HepG2 (cell line): ENCODE measurements around the gene DNASE2. TPM values are rescaled to one million over a fixed set of nuclear protein-coding genes. Genes with fewer than 3 reads are reported as not detected.

Experiments used
- CCAR2 ChIP-seq: fragments of 200-400 bp; formaldehyde crosslinking; optimal IDR thresholded peaks from 2 replicates; pipeline ENCODE3; 2018; ENCODE audit warnings: low read depth, mild to moderate bottlenecking, low read length, moderate library complexity
- E2F1 ChIP-seq: sonication (generic); formaldehyde crosslinking; IDR thresholded peaks from 2 replicates; pipeline ENCODE4 v1.5.0; 2020; ENCODE audit warnings: missing genetic modification reagents
- ETV6 ChIP-seq: sonication (generic); formaldehyde crosslinking; conservative IDR thresholded peaks from 2 replicates; pipeline ENCODE4 v1.4.0; 2020; ENCODE audit warnings: missing genetic modification reagents
- FOXP4 ChIP-seq: sonication (generic); formaldehyde crosslinking; IDR thresholded peaks from 2 replicates; pipeline ENCODE4 v1.4.0; 2020; ENCODE audit warnings: missing genetic modification reagents
- NFIB ChIP-seq: sonication (generic); formaldehyde crosslinking; IDR thresholded peaks from 2 replicates; pipeline ENCODE4 v1.9.0; 2021; ENCODE audit warnings: missing genetic modification reagents, mild to moderate bottlenecking, borderline replicate concordance
- PCBP1 ChIP-seq: fragments of 200-400 bp; formaldehyde crosslinking; IDR thresholded peaks from 2 replicates; pipeline ENCODE4 v1.6.1; 2017; ENCODE audit warnings: mild to moderate bottlenecking, low read depth, low read length, borderline replicate concordance
- ZNF33B ChIP-seq: sonication (generic); formaldehyde crosslinking; IDR thresholded peaks from 2 replicates; pipeline ENCODE4 v1.5.1; 2020; ENCODE audit warnings: mild to moderate bottlenecking, missing genetic modification reagents
- ZNF543 ChIP-seq: sonication (generic); formaldehyde crosslinking; IDR thresholded peaks from 2 replicates; pipeline ENCODE4 v1.4.0; 2020; ENCODE audit warnings: mild to moderate bottlenecking, missing genetic modification reagents
- ZNF562 ChIP-seq: sonication (generic); formaldehyde crosslinking; IDR thresholded peaks from 2 replicates; pipeline ENCODE4 v1.8.0; 2022; ENCODE audit warnings: missing genetic modification reagents, borderline replicate concordance
- polyA plus RNA-seq, 8 experiments: library from polyadenylated mRNA; depleted of rRNA in 3 of 8; stranded (reverse) in 7 of 8; unstranded in 1 of 8; fragments of >200 nt; fragmentation: Illumina TruSeq in 4 of 8; extraction: Trizol in 4 of 8; gene quantifications; 2 replicates each; pipeline versions ENCODE4 v1.2.1 to v1.2.3, GENCODE V29; 2011 to 2016; ENCODE audit warnings: low read depth in 4 of 8, missing spikeins in 1 of 8, mixed read lengths in 1 of 8; ENCODE audit not compliant: insufficient read depth in 1 of 8
- total RNA-seq, 5 experiments: library from RNA; depleted of rRNA; stranded (reverse); fragments of >200 nt; fragmentation: Illumina TruSeq; extraction: Trizol; gene quantifications; 2 replicates each; pipeline ENCODE4 v1.2.3, GENCODE V29; 2016; ENCODE audit warnings: low read depth in 1 of 5
- TF ChIP-seq, protein P1 (sequence below): sonication (generic); formaldehyde crosslinking; IDR thresholded peaks from one replicate; pipeline ENCODE4 v1.5.1; 2020; ENCODE audit warnings: mild to moderate bottlenecking, missing genetic modification reagents; ENCODE audit errors: not compliant biosample characterization

DNASE2 gene
- total and polyA plus RNA-seq, 2 of the 13 experiments (the other 11 are each of a cell fraction or from before 2014, with no cell fraction given), result 7.5 to 16.2 TPM

- 0 out of 2 replicates have a peak, but pooled peaks have one; percentile 24 for TF ChIP-seq PCBP1
- TF ChIP-seq NFIB, result no peak
- TF ChIP-seq CCAR2, result no peak
- TF ChIP-seq ZNF543 (CRISPR knock-in tag), result no peak
- no peak for TF ChIP-seq FOXP4 (CRISPR knock-in tag)
- TF ChIP-seq, protein P1, sequence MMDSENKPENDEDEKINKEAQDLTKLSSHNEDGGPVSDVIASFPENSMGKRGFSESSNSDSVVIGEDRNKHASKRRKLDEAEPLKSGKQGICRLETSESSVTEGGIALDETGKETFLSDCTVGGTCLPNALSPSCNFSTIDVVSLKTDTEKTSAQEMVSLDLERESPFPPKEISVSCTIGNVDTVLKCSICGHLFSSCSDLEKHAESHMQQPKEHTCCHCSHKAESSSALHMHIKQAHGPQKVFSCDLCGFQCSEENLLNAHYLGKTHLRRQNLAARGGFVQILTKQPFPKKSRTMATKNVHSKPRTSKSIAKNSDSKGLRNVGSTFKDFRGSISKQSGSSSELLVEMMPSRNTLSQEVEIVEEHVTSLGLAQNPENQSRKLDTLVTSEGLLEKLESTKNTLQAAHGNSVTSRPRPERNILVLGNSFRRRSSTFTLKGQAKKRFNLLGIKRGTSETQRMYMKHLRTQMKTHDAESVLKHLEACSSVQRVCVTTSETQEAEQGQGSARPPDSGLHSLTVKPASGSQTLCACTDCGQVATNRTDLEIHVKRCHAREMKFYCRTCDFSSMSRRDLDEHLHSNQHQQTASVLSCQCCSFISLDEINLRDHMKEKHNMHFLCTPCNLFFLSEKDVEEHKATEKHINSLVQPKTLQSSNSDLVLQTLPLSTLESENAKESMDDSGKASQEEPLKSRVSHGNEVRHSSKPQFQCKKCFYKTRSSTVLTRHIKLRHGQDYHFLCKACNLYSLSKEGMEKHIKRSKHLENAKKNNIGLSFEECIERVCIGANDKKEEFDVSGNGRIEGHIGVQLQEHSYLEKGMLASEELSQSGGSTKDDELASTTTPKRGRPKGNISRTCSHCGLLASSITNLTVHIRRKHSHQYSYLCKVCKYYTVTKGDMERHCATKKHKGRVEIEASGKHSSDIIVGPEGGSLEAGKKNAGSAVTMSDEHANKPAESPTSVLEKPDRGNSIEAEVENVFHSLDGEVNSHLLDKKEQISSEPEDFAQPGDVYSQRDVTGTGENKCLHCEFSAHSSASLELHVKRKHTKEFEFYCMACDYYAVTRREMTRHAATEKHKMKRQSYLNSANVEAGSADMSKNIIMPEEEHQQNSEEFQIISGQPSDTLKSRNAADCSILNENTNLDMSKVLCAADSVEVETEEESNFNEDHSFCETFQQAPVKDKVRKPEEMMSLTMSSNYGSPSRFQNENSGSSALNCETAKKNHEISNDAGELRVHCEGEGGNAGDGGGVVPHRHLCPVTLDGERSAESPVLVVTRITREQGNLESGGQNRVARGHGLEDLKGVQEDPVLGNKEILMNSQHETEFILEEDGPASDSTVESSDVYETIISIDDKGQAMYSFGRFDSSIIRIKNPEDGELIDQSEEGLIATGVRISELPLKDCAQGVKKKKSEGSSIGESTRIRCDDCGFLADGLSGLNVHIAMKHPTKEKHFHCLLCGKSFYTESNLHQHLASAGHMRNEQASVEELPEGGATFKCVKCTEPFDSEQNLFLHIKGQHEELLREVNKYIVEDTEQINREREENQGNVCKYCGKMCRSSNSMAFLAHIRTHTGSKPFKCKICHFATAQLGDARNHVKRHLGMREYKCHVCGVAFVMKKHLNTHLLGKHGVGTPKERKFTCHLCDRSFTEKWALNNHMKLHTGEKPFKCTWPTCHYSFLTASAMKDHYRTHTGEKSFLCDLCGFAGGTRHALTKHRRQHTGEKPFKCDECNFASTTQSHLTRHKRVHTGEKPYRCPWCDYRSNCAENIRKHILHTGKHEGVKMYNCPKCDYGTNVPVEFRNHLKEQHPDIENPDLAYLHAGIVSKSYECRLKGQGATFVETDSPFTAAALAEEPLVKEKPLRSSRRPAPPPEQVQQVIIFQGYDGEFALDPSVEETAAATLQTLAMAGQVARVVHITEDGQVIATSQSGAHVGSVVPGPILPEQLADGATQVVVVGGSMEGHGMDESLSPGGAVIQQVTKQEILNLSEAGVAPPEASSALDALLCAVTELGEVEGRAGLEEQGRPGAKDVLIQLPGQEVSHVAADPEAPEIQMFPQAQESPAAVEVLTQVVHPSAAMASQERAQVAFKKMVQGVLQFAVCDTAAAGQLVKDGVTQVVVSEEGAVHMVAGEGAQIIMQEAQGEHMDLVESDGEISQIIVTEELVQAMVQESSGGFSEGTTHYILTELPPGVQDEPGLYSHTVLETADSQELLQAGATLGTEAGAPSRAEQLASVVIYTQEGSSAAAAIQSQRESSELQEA (CRISPR knock-in tag), result no peak
- TF ChIP-seq E2F1 (CRISPR knock-in tag), result no peak
- no peak for TF ChIP-seq ZNF33B (CRISPR knock-in tag)
- no peak for TF ChIP-seq ZNF562 (CRISPR knock-in tag)
- TF ChIP-seq ETV6 (CRISPR knock-in tag), result no peak
Observed at GRCh38 chr19:12891553-12892021, 10.3 kb upstream of the DNASE2 start (continued).
